GM18870 (cell line): Measurements from ENCODE around the gene TMED10.
"Not testable (repeated sequence)": the region's sequence is repeated elsewhere in the genome, so short reads cannot be mapped to it uniquely, and the experiment has no call there.

Experiments used
- ATAC-seq: cut with Tn5 transposase; IDR thresholded peaks from one replicate; pipeline ENCODE4 v1.9.1; 2021; ENCODE audit warnings: moderate library complexity; ENCODE audit not compliant: unreplicated experiment

Gene TMED10

GRCh38 chr14:75191100-75191499 is 14.7 kb upstream of the TMED10 start:
- ATAC-seq: no peak

- ATAC-seq: no peak
Observed at GRCh38 chr14:75190023-75190422, 13.6 kb upstream of the TMED10 start.

GRCh38 chr14:75188520-75189268 is 12.3 kb upstream of the TMED10 start:
- no peak for ATAC-seq

GRCh38 chr14:75188086-75188485 is 11.7 kb upstream of the TMED10 start:
- no peak for ATAC-seq

GRCh38 chr14:75186953-75187352 is 10.5 kb upstream of the TMED10 start:
- ATAC-seq: no peak

- no peak for ATAC-seq
Observed at GRCh38 chr14:75185251-75186040, 9.0 kb upstream of the TMED10 start.

GRCh38 chr14:75184492-75184891 is 8.1 kb upstream of the TMED10 start:
- no peak for ATAC-seq

- no peak for ATAC-seq
Observed at GRCh38 chr14:75184039-75184438, 7.6 kb upstream of the TMED10 start.

- ATAC-seq: no peak
Observed at GRCh38 chr14:75183225-75183624, 6.8 kb upstream of the TMED10 start.

GRCh38 chr14:75182821-75183220 is 6.4 kb upstream of the TMED10 start:
- ATAC-seq: no peak

- not testable (repeated sequence) for ATAC-seq
Observed at GRCh38 chr14:75182163-75182562, 5.8 kb upstream of the TMED10 start.

- no peak for ATAC-seq
Observed at GRCh38 chr14:75181293-75182062, 5.1 kb upstream of the TMED10 start.

- no peak for ATAC-seq
Observed at GRCh38 chr14:75175677-75176141, 703 bp downstream of the TMED10 start.

GRCh38 chr14:75174066-75174465 is 2.3 kb downstream of the TMED10 start:
- no peak for ATAC-seq

GRCh38 chr14:75170772-75171171 is 5.6 kb downstream of the TMED10 start:
- ATAC-seq: no peak

GRCh38 chr14:75168586-75169335 is 7.7 kb downstream of the TMED10 start:
- no peak for ATAC-seq

- ATAC-seq: no peak
Observed at GRCh38 chr14:75167325-75167724, 9.1 kb downstream of the TMED10 start.

GRCh38 chr14:75165586-75166391 is 10.6 kb downstream of the TMED10 start:
- ATAC-seq: no peak

- no peak for ATAC-seq
Observed at GRCh38 chr14:75164809-75165208, 11.6 kb downstream of the TMED10 start.

GRCh38 chr14:75163677-75164076 is 12.7 kb downstream of the TMED10 start:
- no peak for ATAC-seq
